SK-N-MC (cell line): Measurements from ENCODE around the gene NMRAL1.

Experiments
- EZH2 ChIP-seq: fragments of 200-600 bp; sonication (generic); IDR thresholded peaks from one replicate; pipeline ENCODE4 v1.6.1; 2017; ENCODE audit warnings: antibody characterized with exemption
- FOXP2 ChIP-seq: optimal IDR thresholded peaks from 2 replicates; pipeline ENCODE3; 2011; ENCODE audit warnings: mild to moderate bottlenecking, moderate library complexity; ENCODE audit not compliant: insufficient read depth; ENCODE audit errors: extremely low read length, control extremely low read depth
- POLR2AphosphoS5 ChIP-seq: IDR thresholded peaks from 2 replicates; pipeline ENCODE4 v1.6.1; 2012; ENCODE audit warnings: mild to moderate bottlenecking, low read depth, low read length, borderline replicate concordance

- no peak for TF ChIP-seq EZH2
- TF ChIP-seq POLR2AphosphoS5, result no peak
- TF ChIP-seq FOXP2, result no peak
These were observed 40.2 kb upstream of the NMRAL1 start for GRCh38 chr16:4514606-4515005.
